Prostate gland (tissue), 2 donors: ENCODE data around the gene RAPGEF4. TPM values are rescaled to one million over a fixed set of nuclear protein-coding genes. Genes with fewer than 3 reads are reported as not detected.

Experiments
- DNase-seq: peaks from one replicate; pipeline ENCODE4 v3.0.0-alpha.2; 2019; ENCODE audit warnings: low spot score
- H3K27ac ChIP-seq, 2 donors: fragments of 200-600 bp; sonication (generic); 2 replicates each; pipeline ENCODE4 v1.5.1; 2017 to 2019
- H3K27me3 ChIP-seq: fragments of 200-600 bp; sonication (generic); replicated peaks from 2 replicates; pipeline ENCODE4 v1.5.1; 2019; ENCODE audit not compliant: insufficient read depth
- H3K36me3 ChIP-seq, 2 donors: fragments of 200-600 bp; sonication (generic); 1 replicate in 1 of 2; 2 replicates in 1 of 2; pipeline versions ENCODE4 v1.5.1 to v1.8.1; 2017 to 2019
- H3K4me1 ChIP-seq: fragments of 200-600 bp; sonication (generic); replicated peaks from 2 replicates; pipeline ENCODE4 v1.5.1; 2019
- H3K4me3 ChIP-seq, 2 donors: fragments of 200-600 bp; sonication (generic); 2 replicates each; pipeline ENCODE4 v1.5.1; 2017 to 2019
- H3K9me3 ChIP-seq: fragments of 200-600 bp; sonication (generic); 2 replicates; pipeline ENCODE4 v1.5.1; 2017
- POLR2A ChIP-seq: fragments of 450-650 bp; IDR thresholded peaks from one replicate; pipeline ENCODE4 v1.6.1; 2016; ENCODE audit warnings: antibody characterized with exemption, mild to moderate bottlenecking
- POLR2AphosphoS5 ChIP-seq: sonication (generic); formaldehyde crosslinking; IDR thresholded peaks from one replicate; pipeline ENCODE4 v1.6.1; 2017; ENCODE audit warnings: antibody characterized with exemption
- WGBS: methylation state at CpG from one replicate; pipeline ENCODE4 v1.1.5; 2018; 5-methylcytosine and 5-hydroxymethylcytosine counted together
- intact Hi-C: fragments of 100-400 bp; cut with DNase I; formaldehyde crosslinking; loops from one replicate; pipeline ENCODE4 v1.14.2; 2022
- total RNA-seq, 2 donors: library from RNA; depleted of rRNA; stranded (reverse); fragments of >200 nt; gene quantifications; one replicate each; pipeline ENCODE4 v1.1.0, GENCODE V29; 2016
- TF ChIP-seq, protein P1 (sequence below), 4 experiments: fragments of 200-600 bp in 2 of 4; fragments of 450-650 bp in 2 of 4; sonication (generic) in 2 of 4; IDR thresholded peaks; 1 replicate in 3 of 4; 2 replicates in 1 of 4; pipeline ENCODE4 v1.5.1; 2016 to 2019; ENCODE audit warnings: antibody characterized with exemption in 4 of 4, mild to moderate bottlenecking in 2 of 4, moderate library complexity in 2 of 4

The RAPGEF4 gene
- total RNA-seq, 2 donors from 2014 or later, result 7.3 to 31.0 TPM

DNA sequence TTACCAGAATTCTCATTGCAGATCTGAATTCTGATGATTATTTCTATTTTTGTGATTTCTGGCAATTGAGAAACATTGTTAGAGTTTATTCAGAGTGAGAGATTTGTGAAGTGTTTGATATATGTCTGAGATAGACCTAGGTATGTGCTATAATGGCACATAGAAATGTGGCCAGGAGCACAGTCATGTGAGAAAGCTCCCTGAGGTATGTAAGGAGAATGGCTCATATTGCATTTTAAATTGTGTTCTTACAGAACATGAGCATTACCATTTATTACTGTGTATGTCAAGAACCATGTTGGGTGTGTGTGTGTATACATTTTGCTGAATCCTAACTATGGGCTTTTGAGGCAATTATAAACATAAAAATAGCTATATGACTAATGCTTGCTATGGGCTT, 101.2 kb downstream of the RAPGEF4 start:
- Histone ChIP-seq H3K4me3 (no peak overlapping the region), H3K27ac (no peak overlapping the region)
- intact Hi-C loops, result no loop called here

DNA sequence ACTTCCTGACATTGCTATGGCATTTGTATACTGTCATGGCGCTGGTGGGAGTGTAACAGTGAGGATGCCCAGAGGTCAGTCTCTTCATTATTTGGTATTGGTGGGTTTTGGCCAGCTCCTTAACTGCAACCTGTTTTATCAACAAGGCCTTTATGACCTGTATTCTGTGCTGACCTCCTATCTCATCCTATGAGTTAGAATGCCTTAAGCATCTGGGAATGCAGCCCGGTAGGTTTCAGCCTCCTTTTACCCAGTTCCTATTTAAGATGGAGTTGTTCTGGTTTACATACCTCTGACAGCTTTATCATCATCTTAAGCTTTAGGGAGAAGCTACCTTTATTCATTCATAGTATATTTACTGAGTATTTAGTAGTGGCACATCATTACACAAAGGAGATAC, 103.8 kb downstream of the RAPGEF4 start:
- Histone ChIP-seq H3K4me1 (no peaks in the 10 kb centered on the region), H3K27me3 (no peaks in the 10 kb centered on the region), H3K36me3 (no peaks in the 10 kb centered on the region), H3K9me3 (no peaks in the 10 kb centered on the region), H3K4me3 (no peak overlapping the region), H3K27ac (no peak overlapping the region)
- 95% methylated on average over 2 of the region's 2 CpGs for WGBS
- no peak for DNase-seq
- TF ChIP-seq POLR2A, result no peak
- TF ChIP-seq, protein P1, sequence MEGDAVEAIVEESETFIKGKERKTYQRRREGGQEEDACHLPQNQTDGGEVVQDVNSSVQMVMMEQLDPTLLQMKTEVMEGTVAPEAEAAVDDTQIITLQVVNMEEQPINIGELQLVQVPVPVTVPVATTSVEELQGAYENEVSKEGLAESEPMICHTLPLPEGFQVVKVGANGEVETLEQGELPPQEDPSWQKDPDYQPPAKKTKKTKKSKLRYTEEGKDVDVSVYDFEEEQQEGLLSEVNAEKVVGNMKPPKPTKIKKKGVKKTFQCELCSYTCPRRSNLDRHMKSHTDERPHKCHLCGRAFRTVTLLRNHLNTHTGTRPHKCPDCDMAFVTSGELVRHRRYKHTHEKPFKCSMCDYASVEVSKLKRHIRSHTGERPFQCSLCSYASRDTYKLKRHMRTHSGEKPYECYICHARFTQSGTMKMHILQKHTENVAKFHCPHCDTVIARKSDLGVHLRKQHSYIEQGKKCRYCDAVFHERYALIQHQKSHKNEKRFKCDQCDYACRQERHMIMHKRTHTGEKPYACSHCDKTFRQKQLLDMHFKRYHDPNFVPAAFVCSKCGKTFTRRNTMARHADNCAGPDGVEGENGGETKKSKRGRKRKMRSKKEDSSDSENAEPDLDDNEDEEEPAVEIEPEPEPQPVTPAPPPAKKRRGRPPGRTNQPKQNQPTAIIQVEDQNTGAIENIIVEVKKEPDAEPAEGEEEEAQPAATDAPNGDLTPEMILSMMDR (IDR thresholded peaks at IDR 0.05), result no peak
- TF ChIP-seq POLR2AphosphoS5, result no peak
- intact Hi-C loops, result no loop called here

More for the DNA sequence above, 101.2 kb downstream of the RAPGEF4 start:
- Histone ChIP-seq H3K9me3 (no peaks in the 10 kb centered on the region), H3K36me3 (no peaks in the 10 kb centered on the region), H3K27me3 (no peaks in the 10 kb centered on the region), H3K4me1 (no peaks in the 10 kb centered on the region)
- DNase-seq, result no peak
- TF ChIP-seq, protein P1 (IDR thresholded peaks at IDR 0.05), result no peak
- no peak for TF ChIP-seq POLR2A
- TF ChIP-seq POLR2AphosphoS5, result no peak

DNA sequence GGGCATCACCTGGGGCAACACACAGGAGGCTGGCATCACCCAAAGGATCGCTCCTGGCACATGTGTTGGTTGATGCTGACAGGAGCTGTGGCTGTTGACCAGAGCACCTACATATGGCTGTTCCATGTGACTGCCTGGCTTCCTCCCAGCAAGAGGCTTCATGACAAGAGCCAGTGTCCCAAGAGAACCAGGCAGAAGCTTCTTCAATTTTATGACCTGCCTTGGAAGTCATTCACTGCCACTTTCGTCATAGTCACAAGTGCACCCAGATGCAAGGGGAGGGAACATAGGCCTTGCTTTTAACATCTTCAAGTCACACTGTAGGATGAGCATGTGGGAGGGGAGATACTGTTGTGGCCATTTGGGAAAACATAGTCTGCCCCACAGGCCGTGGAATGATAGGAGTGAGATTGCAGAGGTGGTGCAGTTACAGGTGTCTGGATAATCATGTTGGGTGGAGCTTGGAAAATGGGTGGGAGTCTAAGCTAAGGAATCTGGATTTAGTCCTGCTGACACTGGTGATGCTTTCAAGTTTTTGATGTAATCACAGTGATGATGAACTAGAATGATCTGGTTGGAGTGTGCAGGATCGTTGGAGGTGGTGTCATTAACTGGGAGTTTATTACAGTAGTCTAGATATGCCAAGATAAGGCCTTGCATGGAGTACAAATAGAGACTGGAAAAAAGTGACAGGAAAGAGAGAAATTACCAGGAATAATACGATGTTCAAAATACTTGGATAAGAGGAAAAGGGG, 107.0 kb downstream of the RAPGEF4 start:
- no peaks in the 10 kb centered on the region for H3K36me3 ChIP-seq
- 69% methylated on average over 5 of the region's 5 CpGs for WGBS
- no peak overlapping the region for H3K27ac ChIP-seq
- H3K27me3 ChIP-seq, result no peaks in the 10 kb centered on the region
- H3K9me3 ChIP-seq, result no peaks in the 10 kb centered on the region
- no peak overlapping the region for H3K4me3 ChIP-seq
- no peaks in the 10 kb centered on the region for H3K4me1 ChIP-seq
- intact Hi-C loops, result no loop called here
- no peak for DNase-seq
- TF ChIP-seq POLR2AphosphoS5, result no peak
- TF ChIP-seq, protein P1 (IDR thresholded peaks at IDR 0.05), result no peak

DNA sequence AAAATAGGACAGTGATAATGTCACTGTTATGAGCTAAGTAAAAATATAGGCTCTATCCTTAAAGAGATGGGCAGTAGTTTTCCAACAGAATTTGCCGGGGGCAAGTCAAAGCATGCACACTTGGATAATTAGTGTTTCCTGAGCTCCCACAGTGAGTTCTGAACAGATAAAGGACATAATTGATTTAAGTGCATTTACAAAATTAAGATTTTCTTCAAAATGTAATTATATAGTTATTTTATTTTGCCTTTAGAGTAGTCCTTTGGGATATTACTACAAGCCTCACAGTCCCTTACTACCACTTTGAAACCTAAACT, 107.6 kb downstream of the RAPGEF4 start:
- intact Hi-C loops, result no loop called here
- TF ChIP-seq POLR2A (no peak), POLR2AphosphoS5 (no peak)
- TF ChIP-seq, protein P1 (IDR thresholded peaks at IDR 0.05), result no peak
- H3K36me3 ChIP-seq, result no peaks in the 10 kb centered on the region
- no peak for DNase-seq
- no peaks in the 10 kb centered on the region for H3K27me3 ChIP-seq
- no peak overlapping the region for H3K27ac ChIP-seq
- H3K4me1 ChIP-seq, result no peaks in the 10 kb centered on the region
- 72% methylated on average over 1 of the region's 1 CpG for WGBS
- no peaks in the 10 kb centered on the region for H3K9me3 ChIP-seq
- no peak overlapping the region for H3K4me3 ChIP-seq
